OCI-M2 (cell line): Measurements from ENCODE around the gene CTPS2.
"Not testable (repeated sequence)": the region's sequence is repeated elsewhere in the genome, so short reads cannot be mapped to it uniquely, and the experiment has no call there.

ENCODE experiments used
- DNase-seq: peaks from one replicate; lab custom pipeline; 2025; ENCODE audit not compliant: unreplicated experiment; lab: John Stamatoyannopoulos, UW

Gene CTPS2, protein sequence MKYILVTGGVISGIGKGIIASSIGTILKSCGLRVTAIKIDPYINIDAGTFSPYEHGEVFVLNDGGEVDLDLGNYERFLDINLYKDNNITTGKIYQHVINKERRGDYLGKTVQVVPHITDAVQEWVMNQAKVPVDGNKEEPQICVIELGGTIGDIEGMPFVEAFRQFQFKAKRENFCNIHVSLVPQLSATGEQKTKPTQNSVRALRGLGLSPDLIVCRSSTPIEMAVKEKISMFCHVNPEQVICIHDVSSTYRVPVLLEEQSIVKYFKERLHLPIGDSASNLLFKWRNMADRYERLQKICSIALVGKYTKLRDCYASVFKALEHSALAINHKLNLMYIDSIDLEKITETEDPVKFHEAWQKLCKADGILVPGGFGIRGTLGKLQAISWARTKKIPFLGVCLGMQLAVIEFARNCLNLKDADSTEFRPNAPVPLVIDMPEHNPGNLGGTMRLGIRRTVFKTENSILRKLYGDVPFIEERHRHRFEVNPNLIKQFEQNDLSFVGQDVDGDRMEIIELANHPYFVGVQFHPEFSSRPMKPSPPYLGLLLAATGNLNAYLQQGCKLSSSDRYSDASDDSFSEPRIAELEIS

DNA sequence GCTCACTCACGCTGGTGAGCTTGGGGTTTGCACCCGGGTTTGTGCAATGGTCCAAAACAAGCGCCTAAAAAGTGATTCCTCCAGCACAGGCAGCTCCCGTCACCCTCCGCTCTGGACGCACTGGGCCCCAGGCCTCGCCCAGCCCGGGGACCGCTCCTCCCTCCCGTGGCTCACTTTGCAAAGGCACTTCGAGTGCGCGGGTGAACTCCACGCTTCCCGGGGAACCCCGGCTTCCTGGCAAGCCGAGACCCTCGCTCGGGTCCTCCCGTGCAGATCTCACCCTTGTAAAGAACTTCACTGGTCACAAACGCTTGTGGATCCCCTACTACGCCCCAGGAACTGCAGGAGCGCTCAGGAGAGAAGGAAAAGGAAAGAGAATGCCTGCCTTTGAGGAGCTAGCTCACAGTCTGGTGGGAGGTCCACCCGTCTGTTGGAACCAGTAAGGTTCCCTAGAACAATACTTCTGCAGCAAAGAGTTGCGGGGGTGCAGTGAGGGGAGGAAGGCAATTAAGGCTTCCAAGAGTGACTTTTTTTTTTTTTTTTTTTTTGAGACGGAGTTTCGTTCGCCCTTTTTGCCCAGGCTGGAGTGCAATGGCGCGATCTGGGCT is at the start of gene CTPS2:
Gene CTPS2, minus strand, starts transcription at position 122 of the 608 bp plus-strand sequence. CDS start 9,767 bp downstream, outside the sequence.
- no peak for DNase-seq

DNA sequence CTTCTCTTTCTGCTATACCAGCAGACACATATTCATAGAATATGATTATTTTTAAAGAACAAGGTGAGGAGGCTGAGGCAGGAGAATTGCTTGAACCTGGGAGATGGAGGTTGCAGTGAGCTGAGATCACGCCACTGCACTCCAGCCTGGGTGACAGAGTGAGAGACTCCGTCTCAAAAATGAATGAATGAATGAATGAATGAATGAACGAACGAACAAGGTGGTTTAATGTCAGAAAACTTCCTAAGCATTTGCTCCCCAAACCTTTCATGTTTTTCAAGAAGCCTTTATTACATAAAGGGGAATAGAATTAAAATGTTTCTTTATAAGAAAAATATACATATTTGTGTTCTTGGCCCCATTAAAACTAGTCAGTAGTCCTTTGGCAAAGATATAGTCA is 49.0 kb upstream of the CTPS2 start:
- DNase-seq = not testable (repeated sequence)

DNA sequence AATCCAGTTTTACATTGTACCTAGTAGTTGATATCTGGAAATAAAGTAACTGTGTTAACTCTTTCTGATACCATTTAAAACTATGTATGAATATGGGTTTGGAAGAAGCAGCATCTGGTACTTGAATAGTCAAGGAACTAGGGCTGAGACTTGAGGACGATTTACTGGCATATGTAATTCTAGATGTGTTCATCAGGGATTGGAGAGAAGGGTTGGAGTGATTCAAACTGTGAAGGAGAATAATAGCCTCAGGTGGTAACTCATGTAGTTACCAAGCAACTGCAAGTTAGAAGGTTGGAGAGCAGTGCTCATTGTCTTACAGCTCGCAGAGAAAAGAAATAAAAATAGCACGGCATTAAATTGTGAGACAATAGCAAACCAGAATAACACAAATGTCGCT is 44.3 kb upstream of the CTPS2 start:
- no peak for DNase-seq

DNA sequence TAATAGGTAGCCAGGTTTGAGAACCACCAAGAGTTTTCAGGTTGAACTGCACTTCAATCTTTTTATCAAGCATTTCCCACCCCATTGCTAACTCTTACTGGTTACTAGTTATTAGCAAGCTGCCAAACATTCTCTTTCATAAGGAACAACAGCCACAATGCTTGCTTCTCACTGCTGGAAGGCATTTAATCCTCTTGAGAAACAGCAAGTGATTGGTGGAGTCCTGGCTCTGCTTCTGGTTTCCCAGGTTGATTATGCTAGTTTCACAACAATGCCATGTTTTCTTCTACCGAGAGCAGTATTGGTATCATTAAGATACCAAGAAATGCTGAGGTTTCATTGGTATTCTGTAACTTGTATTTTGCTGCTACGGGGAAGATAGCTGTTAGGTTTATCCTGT is 41.5 kb upstream of the CTPS2 start:
- DNase-seq = no peak

DNA sequence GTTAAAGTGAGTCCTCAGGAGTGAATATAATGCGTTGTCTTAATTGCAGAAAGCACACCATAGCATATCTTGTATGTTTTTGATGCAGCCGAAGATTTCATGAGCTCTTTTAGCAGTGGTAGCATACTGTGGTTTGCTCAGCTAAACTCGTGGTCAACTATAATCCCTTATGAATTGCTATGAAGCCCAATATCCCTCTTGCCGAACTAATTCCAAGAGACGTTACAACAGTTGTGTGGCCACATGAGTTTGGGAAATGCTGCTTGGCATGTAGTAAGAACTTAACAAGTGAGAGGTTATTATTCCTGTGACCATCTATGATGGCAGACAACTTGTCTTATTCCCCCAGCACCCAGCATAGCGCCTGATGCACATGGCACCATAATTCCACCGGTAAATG is 37.7 kb upstream of the CTPS2 start:
- no peak for DNase-seq

DNA sequence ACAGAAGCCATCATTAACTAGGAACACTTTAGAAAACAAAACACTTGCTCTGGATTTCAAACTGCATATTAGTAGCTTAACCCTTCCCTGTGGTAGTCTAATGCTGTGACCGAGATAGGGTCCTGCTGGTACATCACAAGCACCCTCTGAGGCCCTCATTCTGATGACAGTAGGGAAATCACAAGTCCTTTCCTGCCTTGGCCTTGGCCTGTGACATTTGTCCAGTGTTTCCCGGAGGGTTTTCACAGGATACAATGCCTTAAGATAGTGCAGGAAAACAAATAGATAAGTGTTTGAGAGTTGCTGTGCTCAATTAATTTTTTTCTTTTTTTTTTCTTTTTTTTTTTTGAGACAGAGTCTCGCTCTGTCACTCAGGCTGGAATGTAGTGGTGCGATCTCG is 36.0 kb upstream of the CTPS2 start:
- DNase-seq = no peak

DNA sequence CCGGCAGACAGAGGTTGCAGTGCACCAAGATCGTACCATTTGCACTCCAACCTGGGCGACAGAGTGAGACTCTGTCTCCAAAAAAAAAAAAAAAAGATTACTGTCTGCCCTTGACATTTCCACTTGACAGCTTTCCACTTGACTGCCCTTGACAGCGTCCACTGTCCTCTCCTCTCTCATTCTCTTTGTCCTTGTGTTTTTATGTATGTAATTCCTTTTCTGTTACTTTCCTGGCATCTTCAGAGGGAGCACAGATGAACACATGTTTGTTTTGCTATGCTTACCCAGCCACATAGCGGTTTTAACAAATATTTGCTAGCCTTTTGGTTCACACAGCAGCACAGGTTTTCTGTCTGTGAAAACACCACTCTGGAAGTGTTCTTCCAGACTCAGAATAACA is 33.2 kb upstream of the CTPS2 start:
- DNase-seq = no peak

DNA sequence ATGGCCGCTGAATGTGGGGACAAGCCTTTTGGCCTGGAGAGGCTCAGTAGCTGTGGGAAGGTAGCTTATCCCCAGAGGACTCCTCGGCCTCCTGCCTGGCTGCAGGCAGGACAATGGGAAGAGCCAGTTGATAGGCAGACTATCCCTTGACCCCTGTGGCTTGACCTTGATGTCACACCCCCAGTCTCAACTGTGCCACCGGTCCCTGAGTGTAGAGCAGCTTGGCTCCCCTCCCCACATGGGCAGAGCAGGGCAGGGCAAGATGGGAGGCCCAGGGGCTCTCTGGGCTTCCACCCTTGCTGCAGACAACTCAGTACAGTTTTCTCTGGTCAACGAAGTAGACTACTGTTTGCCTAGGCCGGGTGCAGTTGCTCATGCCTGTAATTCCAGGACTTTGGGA is 32.6 kb upstream of the CTPS2 start:
- no peak for DNase-seq

DNA sequence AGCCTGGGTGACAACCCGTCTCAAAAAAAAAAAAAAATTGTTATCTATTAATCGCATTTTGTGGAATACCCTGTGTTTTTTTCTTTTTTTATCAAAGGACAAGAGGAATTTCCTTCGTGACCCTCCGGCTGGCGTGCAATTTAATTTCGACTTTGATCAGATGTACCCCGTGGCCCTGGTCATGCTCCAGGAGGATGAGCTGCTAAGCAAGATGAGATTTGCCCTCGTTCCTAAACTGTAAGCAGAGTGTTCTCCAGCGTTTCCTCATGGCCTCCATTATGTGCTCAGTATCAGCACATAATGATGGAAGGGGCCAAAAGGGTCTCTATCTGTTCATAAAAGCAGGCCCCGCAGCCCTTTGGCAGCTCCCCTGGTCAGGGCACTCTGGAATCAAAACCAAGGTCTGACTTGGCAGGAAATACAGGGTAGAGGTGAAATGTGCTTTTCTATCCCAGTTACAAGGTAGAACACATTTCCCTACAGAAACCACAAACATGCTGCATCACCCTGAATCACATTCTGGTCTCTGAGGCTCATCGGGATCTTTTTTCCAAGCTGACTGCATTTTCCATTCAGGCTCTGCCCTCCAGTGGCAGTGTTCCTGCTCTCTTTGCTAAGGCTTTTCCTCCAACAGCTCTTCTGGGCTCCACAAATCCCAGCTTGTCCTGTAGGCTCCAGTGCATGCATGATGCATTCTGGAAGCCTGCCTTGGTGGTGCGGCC is 31.3 kb upstream of the CTPS2 start:
- DNase-seq = no peak

DNA sequence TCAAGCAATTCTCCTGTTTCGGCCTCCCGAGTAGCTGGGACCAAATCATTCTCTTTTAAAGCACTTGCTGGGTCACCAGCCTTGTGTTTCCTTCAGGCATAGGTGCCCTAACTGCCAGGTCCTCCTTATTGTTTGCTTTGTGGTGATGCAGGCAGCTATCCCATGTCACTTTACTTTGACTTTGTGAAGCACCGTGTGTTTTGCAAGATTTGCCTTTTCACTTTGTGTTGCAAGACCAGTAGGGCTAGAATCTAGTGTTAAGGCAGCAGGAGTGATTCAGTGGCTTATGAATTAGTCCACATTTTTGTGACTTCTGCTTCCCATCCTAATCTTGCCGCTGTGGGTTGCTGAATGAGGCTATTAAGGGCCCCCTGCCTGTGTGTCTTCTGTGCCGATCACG is 27.1 kb upstream of the CTPS2 start:
- no peak for DNase-seq

DNA sequence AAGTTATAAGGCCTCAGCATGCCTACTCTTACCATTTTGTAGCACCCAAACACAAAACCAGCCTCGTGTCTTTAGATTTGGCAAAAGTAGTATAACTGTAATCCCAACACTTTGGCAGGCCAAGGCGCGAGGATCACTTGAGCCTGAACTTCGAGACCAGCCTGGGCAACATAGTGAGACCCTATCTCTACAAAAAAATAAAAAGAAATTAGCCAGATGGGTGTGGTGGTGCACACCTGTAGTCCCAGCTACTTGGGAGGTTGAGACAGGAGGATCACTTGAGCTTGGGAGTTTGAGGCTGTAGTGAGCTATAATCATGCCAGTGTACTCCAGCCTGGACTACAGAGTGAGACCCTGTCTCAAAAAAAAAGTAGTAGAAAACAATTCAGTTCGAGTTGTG is 24.6 kb upstream of the CTPS2 start:
- DNase-seq = no peak

DNA sequence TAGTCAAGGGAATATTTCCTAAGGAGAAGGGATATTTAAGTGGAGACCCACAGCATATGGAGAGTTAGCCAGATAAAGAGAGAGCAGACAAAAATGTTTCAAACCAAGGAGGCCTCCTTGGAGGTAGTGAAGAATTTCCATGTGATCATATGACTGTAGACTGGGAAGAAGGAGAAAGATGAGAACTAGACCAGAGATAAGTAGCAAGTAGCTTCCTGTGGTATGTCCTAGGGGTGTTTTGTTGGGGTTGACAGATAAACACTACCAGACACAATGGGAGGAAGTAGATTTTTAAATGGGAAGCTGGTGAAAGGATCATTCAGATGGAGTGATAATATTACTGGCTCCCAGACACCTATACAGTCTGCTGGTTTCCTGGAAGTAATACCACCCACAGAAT is 20.5 kb upstream of the CTPS2 start:
- DNase-seq = no peak

DNA sequence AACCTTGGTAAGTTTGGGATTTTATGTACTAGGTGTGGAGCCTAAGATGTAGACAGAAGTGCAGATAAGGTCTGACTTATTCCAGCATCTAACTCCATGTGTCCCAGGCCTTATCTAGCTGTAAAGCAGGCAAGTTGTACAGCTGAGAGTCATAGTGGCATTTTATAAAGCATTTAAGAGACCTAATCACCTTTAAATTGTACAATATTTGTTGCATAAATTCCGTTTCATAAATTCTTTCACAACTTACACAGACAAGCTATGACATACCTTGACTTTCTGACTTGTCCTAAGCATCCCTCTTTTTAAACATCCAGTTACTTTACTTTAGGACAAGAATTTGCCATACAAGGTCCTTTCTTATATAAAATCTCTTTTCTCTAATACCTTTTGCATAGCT is 18.0 kb upstream of the CTPS2 start:
- no peak for DNase-seq

DNA sequence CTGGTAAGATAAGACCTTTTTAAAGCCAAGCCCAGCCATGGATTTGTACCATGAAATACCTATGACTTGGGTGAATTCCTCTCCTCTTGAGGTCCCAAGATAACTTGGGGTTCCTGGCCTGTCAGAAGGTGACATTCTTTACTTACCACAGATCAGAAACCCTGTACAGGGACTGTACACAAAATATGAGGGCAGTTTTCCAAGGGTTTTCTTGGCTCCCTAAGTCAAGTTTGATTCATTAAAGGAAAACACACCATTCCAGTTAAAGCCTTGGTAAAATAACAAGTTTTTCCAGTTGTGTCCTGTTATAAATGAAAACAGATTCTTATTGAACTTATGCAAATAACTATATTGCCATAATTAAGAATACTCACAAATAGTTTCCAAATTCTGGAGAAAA is 15.2 kb upstream of the CTPS2 start:
- no peak for DNase-seq

DNA sequence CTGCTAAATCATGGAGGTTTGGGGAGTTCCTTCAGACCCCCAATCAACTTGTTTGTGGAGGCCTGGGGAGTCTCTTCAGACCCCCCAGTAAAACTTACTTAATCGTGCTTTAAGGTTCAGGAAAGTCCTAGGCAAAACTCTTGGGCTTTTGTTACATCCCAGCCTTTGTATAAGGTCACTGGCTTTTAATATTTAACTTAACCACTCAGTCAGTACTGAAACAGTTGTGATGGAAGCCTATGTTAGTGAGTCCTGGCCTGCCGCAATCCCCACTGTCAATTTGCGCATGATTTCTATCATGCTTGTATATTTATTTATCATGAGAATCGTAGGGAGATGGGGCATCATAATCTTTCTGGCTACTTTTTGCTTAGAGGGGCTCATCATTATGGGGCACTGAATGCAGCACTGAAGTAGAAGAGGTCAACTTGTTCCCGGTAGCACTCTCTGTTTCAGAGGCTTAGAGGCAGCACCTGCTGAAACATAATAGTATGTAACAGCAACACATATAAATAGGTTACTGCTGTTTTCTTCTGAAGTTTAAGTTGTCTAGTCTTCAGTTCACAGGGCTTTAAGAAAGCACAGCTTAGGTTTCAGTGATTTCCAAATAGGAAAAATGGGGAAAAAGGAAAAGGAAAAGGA is 14.0 kb upstream of the CTPS2 start:
- not testable (repeated sequence) for DNase-seq

DNA sequence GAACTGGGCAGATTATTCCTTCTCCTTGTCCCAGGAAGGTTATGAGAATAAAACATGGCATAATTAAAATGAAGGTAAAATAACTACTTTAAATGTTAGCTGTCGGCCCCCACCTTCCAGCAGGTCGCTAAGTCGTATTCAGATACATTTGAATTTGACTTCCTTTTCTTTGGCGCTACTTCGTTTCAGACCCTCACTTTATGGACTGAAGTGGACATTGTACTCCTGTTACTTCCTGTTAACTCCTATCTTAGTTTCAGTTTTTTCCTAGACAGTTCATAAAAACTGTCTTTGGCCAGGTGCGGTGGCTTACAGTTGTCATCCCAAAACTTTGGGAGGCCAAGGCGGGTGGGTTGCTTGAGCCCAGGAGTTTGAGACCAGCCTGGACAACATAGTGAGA is 12.6 kb upstream of the CTPS2 start:
- no peak for DNase-seq

DNA sequence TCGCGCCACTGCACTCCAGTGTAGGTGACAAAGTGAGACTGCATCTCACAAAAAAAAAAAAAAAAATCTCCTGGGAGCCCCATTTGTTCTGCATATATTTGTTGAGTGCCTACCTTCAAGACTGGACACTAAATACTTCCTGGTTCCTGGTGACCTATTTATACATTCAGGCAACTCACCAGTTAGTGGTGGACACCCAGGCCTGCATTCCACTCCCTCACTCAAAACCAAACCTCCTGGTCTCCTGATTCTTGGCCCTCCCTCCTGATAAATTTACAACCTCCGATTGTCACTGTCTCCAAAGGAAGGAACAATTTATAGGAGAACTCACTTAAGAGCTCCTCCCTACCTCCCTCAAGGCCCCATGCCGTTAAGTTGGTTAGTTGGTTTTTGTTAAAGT is 10.0 kb upstream of the CTPS2 start:
- DNase-seq = no peak

DNA sequence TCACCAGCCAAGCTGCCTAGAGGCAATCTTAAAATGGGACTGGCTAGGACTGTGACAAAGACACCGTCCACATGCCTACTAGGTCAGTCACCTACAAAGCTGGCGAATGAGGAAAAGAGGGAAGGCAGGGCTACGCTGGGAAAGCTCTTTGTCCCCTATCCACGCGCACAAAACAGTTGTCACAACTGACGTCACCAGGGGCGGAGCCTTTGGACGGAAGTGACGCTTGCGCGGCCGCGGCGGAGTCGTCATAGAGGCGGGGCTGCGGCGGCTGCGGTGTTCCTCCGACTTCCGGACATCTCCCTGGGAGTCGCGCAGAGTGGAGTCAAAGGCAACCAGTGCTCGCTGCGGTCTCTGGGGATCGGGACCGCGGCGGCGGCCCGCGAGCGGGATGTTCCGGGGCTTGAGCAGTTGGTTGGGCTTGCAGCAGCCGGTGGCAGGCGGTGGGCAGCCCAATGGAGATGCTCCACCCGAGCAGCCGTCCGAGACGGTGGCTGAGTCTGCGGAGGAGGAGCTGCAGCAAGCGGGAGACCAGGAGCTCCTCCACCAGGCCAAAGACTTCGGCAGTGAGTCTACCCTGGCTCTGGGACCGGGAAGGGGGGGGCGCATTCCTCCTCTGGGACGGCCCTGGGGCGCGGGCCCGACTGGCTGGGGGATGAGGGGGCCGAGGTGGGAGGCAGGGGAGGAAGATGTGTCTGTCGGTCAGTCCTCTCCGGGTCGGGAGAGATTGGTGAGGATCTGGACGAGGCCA is 7.0 kb upstream of the CTPS2 start, which contains the start of gene SYAP1:
Gene SYAP1, plus strand, starts transcription at position 279 of the 751 bp plus-strand sequence. Its CDS starts 113 bp downstream, at position 392.
- DNase-seq = peak; percentile 85

DNA sequence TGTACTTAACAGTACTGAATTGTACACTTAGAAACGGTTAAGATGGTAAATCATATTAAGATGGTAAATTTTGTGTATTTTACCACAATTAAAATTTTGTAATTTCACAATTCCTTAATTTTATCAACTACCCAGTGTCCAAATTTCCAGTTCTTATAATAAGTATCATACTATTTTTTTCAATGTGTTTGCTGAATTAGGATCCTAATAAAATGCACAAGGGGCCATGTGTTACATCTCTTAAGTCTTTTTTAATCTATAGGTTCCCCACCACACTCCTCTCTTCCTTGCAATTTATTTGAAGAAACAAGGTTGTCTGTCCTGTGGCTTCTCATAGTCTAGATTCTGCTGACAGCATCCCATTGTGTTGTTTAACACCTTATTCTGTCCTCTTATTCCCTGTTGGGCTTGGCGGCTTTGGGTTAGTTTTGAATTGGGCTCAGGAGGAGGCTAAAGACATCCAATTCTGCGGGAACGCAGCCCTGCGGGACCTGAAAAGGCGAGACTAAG is 6.4 kb upstream of the CTPS2 start:
- no peak for DNase-seq

DNA sequence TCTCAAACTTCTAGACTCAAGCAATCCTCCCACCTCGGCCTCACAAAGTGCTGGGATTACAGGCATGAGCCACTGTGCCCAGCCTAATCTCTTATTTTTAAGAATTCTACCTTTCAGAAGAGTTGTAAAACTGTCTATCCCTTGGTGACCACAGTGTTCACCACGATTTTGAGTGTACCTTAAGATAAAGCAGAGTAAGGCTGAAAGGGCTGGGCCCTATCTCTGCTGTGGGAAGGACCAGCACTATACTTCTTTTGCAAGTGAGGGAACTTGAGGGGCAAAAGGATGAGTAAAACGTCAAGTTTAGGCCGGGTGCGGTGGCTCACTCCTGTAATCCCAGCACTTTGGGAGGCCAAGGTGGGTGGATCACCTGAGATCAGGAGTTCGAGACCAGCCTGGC is 4.0 kb upstream of the CTPS2 start:
- not testable (repeated sequence) for DNase-seq
